HEK293 (cell line): ENCODE measurements around the gene COBL.

ENCODE experiments used
- ZNF16 ChIP-seq: fragments of 450-650 bp; formaldehyde crosslinking; IDR thresholded peaks from 2 replicates; pipeline ENCODE4 v1.5.1; 2016; ENCODE audit warnings: low read depth, missing biosample characterization, missing genetic modification characterization
- ZNF76 ChIP-seq: fragments of 450-650 bp; formaldehyde crosslinking; IDR thresholded peaks from 2 replicates; pipeline ENCODE4; 2016; ENCODE audit warnings: low read depth, missing biosample characterization, missing genetic modification characterization, borderline replicate concordance
- TF ChIP-seq, protein P1 (sequence below): fragments of 450-650 bp; formaldehyde crosslinking; IDR thresholded peaks from 2 replicates; pipeline ENCODE4 v1.5.1; 2016; ENCODE audit warnings: missing biosample characterization, missing genetic modification characterization
- TF ChIP-seq, protein P2 (sequence below): fragments of 450-650 bp; formaldehyde crosslinking; IDR thresholded peaks from 2 replicates; pipeline ENCODE4 v1.5.1; 2016; ENCODE audit warnings: missing biosample characterization, missing genetic modification characterization, low read depth

DNA sequence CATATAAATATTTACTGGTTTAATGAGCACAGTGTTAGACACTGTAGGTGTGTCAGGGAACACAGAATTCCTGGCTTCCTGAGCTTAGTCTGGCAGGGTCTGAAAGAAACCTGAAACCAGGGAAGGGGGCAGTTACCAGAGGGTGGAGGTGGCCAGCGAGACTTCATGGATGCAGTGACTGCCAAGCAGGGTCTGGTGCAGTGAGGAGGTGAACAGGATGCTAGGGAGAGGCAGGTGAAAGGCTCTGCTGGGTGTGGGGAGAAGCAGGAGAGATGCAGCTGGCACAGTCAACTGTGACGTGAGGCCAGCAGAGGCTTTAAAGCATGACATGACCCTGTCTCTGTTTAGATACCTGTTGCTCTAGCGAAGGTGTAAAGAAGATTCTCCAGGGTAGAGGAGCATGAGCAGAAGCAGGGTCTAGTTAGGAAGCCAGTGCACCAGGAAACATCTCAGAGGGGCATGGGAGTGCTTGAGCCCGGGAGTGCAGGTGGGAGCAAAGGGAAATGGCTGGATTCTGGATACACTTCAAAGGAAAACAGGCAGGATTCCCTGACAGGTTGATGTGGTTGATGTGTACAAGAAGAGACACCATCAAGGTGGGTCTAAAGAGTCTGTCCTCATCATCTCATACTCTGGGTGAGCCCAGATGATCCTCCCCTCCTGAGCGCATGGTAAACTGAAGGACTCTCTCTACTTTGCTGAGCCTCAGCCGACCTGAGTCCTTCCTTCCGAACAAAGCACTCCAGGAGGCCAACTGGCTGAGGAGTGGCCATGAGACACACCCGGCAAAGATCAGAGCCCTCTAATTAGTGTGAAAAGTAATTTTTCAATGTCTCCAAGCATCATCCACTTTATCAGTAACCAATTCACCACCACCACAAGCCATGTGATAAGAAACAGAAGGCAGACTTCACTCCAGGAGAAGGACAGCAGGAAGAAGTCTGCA lies 186.8 kb downstream of the COBL start:
- TF ChIP-seq, protein P1, sequence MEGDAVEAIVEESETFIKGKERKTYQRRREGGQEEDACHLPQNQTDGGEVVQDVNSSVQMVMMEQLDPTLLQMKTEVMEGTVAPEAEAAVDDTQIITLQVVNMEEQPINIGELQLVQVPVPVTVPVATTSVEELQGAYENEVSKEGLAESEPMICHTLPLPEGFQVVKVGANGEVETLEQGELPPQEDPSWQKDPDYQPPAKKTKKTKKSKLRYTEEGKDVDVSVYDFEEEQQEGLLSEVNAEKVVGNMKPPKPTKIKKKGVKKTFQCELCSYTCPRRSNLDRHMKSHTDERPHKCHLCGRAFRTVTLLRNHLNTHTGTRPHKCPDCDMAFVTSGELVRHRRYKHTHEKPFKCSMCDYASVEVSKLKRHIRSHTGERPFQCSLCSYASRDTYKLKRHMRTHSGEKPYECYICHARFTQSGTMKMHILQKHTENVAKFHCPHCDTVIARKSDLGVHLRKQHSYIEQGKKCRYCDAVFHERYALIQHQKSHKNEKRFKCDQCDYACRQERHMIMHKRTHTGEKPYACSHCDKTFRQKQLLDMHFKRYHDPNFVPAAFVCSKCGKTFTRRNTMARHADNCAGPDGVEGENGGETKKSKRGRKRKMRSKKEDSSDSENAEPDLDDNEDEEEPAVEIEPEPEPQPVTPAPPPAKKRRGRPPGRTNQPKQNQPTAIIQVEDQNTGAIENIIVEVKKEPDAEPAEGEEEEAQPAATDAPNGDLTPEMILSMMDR, result no peak
- TF ChIP-seq, protein P2, sequence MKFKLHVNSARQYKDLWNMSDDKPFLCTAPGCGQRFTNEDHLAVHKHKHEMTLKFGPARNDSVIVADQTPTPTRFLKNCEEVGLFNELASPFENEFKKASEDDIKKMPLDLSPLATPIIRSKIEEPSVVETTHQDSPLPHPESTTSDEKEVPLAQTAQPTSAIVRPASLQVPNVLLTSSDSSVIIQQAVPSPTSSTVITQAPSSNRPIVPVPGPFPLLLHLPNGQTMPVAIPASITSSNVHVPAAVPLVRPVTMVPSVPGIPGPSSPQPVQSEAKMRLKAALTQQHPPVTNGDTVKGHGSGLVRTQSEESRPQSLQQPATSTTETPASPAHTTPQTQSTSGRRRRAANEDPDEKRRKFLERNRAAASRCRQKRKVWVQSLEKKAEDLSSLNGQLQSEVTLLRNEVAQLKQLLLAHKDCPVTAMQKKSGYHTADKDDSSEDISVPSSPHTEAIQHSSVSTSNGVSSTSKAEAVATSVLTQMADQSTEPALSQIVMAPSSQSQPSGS, result no peak
- no peak for TF ChIP-seq ZNF76
- no peak for TF ChIP-seq ZNF16 (tag by site-specific recombination)
